Thyroid gland (tissue), 4 donors: Measurements from ENCODE around the gene LPP.

Experiments used
- CTCF ChIP-seq, 6 experiments: fragments of 200-600 bp in 3 of 6; fragments of 450-650 bp in 3 of 6; sonication (generic) in 3 of 6; IDR thresholded peaks; one replicate each; pipeline ENCODE4 v1.5.1; 2016 to 2019; ENCODE audit warnings: antibody characterized with exemption in 6 of 6, mild to moderate bottlenecking in 2 of 6, inconsistent platforms in 1 of 6, moderate library complexity in 1 of 6
- POLR2A ChIP-seq, 2 donors: fragments of 450-650 bp; IDR thresholded peaks; one replicate each; pipeline ENCODE4 v1.6.1; 2017; ENCODE audit warnings: antibody characterized with exemption in 2 of 2, mild to moderate bottlenecking in 2 of 2, moderate library complexity in 1 of 2

DNA sequence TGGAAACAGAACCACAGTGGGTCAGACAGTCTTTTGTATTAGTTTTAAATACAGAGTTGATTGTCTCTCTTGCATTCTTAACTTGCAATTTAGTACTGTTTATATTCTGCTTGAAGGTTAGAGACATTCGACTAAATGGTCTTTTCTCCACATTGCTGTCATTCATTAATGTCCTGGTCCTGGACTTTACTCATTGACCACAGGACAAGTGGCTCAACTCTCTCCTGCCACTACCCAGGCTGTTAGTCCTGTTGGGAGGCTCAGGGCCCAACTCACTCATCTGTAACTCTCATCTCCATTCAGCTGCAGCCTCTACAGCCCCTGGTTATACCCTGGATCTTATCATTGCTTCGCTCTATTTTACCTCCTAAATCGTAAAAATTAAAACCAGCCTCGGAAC lies 427.4 kb downstream of the LPP start:
- TF ChIP-seq CTCF (IDR thresholded peaks at IDR 0.05): no peak
- TF ChIP-seq POLR2A (IDR thresholded peaks at IDR 0.05): no peak
